Thoracic aorta (tissue), 2 donors: ENCODE measurements around the gene LRRC7. TPM values are rescaled to one million over a fixed set of nuclear protein-coding genes. Genes with fewer than 3 reads are reported as not detected.

Experiments used
- ATAC-seq: fragments of 150-250 bp; one replicate; pipeline ENCODE4 v1.8.0; 2017; ENCODE audit warnings: low read depth; ENCODE audit not compliant: insufficient number of reproducible peaks, low FRiP score
- DNase-seq: peaks from one replicate; pipeline ENCODE4 v3.0.0-alpha.2; 2020; ENCODE audit warnings: low spot score
- H3K27ac ChIP-seq, 2 donors: fragments of 200-600 bp; sonication (generic); 1 replicate in 1 of 2; 2 replicates in 1 of 2; pipeline ENCODE4 v1.5.1; 2016; ENCODE audit warnings: mild to moderate bottlenecking in 2 of 2, moderate library complexity in 2 of 2
- H3K27me3 ChIP-seq: fragments of 200-600 bp; sonication (generic); replicated peaks from 2 replicates; pipeline ENCODE4 v1.6.0; 2016; ENCODE audit warnings: mild to moderate bottlenecking; ENCODE audit not compliant: insufficient read depth
- H3K36me3 ChIP-seq: fragments of 200-600 bp; sonication (generic); one replicate; pipeline ENCODE4 v1.5.1; 2016
- H3K4me1 ChIP-seq, 2 donors: fragments of 200-600 bp; sonication (generic); 1 replicate in 1 of 2; 2 replicates in 1 of 2; pipeline versions ENCODE4 v1.5.1 to v1.6.0; 2016; ENCODE audit warnings: low read depth in 2 of 2, mild to moderate bottlenecking in 1 of 2; ENCODE audit not compliant: control insufficient read depth in 1 of 2
- H3K4me3 ChIP-seq: fragments of 200-600 bp; sonication (generic); 2 replicates; pipeline ENCODE4 v1.5.1; 2016; ENCODE audit warnings: mild to moderate bottlenecking
- H3K9me3 ChIP-seq: fragments of 200-600 bp; sonication (generic); 2 replicates; pipeline ENCODE4 v1.5.1; 2016
- CTCF ChIP-seq: fragments of 200-600 bp; sonication (generic); IDR thresholded peaks from one replicate; pipeline ENCODE4 v1.5.1; 2019; ENCODE audit warnings: antibody characterized with exemption
- total RNA-seq, 2 donors: library from RNA; depleted of rRNA; stranded (reverse); fragments of >200 nt; gene quantifications; one replicate each; pipeline versions ENCODE4 v1.1.0 to v1.2.3, GENCODE V29; 2016

The LRRC7 gene
- total RNA-seq, 2 donors from 2014 or later = 0.14 to 0.35 TPM

- no peaks in the 10 kb centered on the region for H3K27me3 ChIP-seq
- no peak overlapping the region for H3K4me3 ChIP-seq
- no peak overlapping the region for H3K27ac ChIP-seq
- ATAC-seq (no peak), DNase-seq (no peak)
- no peaks in the 10 kb centered on the region for H3K4me1 ChIP-seq
- no peak for TF ChIP-seq CTCF
- no peaks in the 10 kb centered on the region for H3K9me3 ChIP-seq
- H3K36me3 ChIP-seq = no peaks in the 10 kb centered on the region
Observed at GRCh38 chr1:69611316-69611715, 43.6 kb downstream of the LRRC7 start.

- Histone ChIP-seq H3K36me3 (no peaks in the 10 kb centered on the region), H3K9me3 (no peaks in the 10 kb centered on the region), H3K4me1 (no peaks in the 10 kb centered on the region), H3K27ac (no peak overlapping the region), H3K4me3 (no peak overlapping the region), H3K27me3 (no peaks in the 10 kb centered on the region)
- DNase-seq (no peak), ATAC-seq (no peak)
- no peak for TF ChIP-seq CTCF
Observed at GRCh38 chr1:69613414-69613813, 45.7 kb downstream of the LRRC7 start.

GRCh38 chr1:69638673-69639072, 71.0 kb downstream of the LRRC7 start:
- no peak overlapping the region for H3K4me3 ChIP-seq
- no peaks in the 10 kb centered on the region for H3K4me1 ChIP-seq
- no peak overlapping the region for H3K27ac ChIP-seq
- H3K36me3 ChIP-seq = no peaks in the 10 kb centered on the region
- TF ChIP-seq CTCF = no peak
- no peaks in the 10 kb centered on the region for H3K9me3 ChIP-seq
- ATAC-seq (no peak), DNase-seq (no peak)
- H3K27me3 ChIP-seq = no peaks in the 10 kb centered on the region

- Histone ChIP-seq H3K4me1 (no peaks in the 10 kb centered on the region), H3K27ac (no peak overlapping the region), H3K36me3 (no peaks in the 10 kb centered on the region), H3K9me3 (no peaks in the 10 kb centered on the region), H3K27me3 (no peaks in the 10 kb centered on the region), H3K4me3 (no peak overlapping the region)
- TF ChIP-seq CTCF = no peak
- ATAC-seq (no peak), DNase-seq (no peak)
Observed at GRCh38 chr1:69639159-69639558, 71.4 kb downstream of the LRRC7 start.

- ATAC-seq = no peak
- no peaks in the 10 kb centered on the region for H3K4me1 ChIP-seq
- no peak for TF ChIP-seq CTCF
- H3K27me3 ChIP-seq = no peaks in the 10 kb centered on the region
- no peaks in the 10 kb centered on the region for H3K9me3 ChIP-seq
- H3K36me3 ChIP-seq = no peaks in the 10 kb centered on the region
- no peak overlapping the region for H3K4me3 ChIP-seq
- H3K27ac ChIP-seq = no peak overlapping the region
- DNase-seq = no peak
Observed at GRCh38 chr1:69643266-69643665, 75.5 kb downstream of the LRRC7 start.
